Stomach smooth muscle (tissue), 2 donors: Measurements from ENCODE around the gene LINGO4.

ENCODE experiments used
- H3K27ac ChIP-seq: one replicate; pipeline ENCODE4 v1.7.0; 2013; ENCODE audit warnings: mild to moderate bottlenecking, low read length, inconsistent platforms
- H3K27me3 ChIP-seq, 2 donors: one replicate each; pipeline ENCODE4 v1.7.0; 2013; ENCODE audit warnings: low read length in 2 of 2; ENCODE audit not compliant: insufficient read depth in 2 of 2, control insufficient read depth in 1 of 2
- H3K36me3 ChIP-seq, 2 donors: one replicate each; pipeline ENCODE4 v1.7.0; 2013; ENCODE audit warnings: low read length in 2 of 2; ENCODE audit not compliant: control insufficient read depth in 2 of 2, insufficient read depth in 2 of 2
- H3K4me1 ChIP-seq: one replicate; pipeline ENCODE4 v1.7.0; 2013; ENCODE audit warnings: low read length; ENCODE audit not compliant: control insufficient read depth, insufficient read depth
- H3K4me3 ChIP-seq, 2 donors: one replicate each; pipeline ENCODE4 v1.7.0; 2013; ENCODE audit warnings: low read length in 2 of 2
- H3K9ac ChIP-seq, 2 donors: one replicate each; pipeline ENCODE4 v1.7.0; 2013; ENCODE audit warnings: low read length in 2 of 2, mild to moderate bottlenecking in 1 of 2
- H3K9me3 ChIP-seq, 2 donors: one replicate each; pipeline ENCODE4 v1.7.0; 2013; ENCODE audit warnings: low read length in 2 of 2; ENCODE audit not compliant: control insufficient read depth in 2 of 2
- donor health status: healthy.
- donor health status: Pancreatic carcinoma.

Gene LINGO4

DNA sequence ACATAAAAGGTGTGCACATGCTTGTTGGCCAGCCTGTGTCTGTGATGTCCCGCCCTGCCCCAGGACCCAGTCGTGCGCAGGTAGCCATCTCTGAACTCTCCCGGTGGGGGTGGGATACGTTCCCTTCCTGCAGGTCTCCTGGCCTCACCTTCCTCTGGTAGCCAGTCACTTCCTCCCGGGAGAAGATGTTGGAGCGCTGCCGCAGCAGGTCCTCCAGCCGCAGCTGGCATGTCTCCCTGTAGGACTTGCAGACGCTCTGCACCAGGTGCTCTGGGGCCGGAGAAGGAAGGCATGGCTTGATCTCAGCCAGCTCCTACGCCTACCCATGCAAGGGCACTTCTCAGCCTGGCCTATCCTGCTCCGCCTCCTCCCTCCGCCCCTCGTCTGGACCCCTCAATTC, 9.2 kb upstream of the LINGO4 start:
- Histone ChIP-seq H3K9me3 (no peaks in the 10 kb centered on the region), H3K9ac (no peak overlapping the region), H3K4me3 (no peak overlapping the region), H3K27ac (no peak overlapping the region), H3K27me3 (peaks cover 0 to 7% of the 10 kb centered on the region in 2 donors), H3K36me3 (no peaks in the 10 kb centered on the region), H3K4me1 (no peaks in the 10 kb centered on the region)

DNA sequence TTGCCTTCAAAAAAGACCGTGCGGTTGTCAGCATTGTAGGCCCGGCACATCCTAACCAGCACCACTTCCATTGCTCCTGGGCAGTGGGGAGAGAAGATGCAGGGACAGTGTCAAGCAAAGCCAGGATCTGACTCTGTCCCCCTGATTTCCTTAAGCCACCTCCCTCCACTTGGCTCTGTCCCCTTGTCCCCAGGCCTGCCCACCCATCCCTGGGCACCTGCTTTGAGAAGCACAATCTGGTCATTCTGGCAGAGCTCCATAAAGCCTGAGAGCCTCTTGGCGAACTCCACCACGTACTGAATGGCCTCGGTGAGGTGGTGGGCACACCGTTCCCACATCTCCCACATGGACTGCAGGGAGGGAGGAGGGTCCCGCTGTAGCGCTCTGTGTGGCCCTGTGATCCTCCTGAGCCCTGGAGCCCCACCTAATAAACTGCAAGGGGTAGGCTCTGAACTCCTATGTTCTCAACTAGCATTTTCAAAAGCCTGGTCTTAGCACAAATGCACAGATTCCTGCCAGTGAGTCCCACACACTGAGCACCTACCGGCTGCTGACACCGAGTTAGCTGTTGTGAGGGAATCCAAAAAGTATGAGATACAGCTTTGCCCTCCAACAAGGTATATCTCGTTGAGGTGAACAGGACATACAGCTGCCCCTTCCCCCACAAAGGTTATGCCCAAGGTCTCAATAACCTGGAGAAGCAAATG, 8.2 kb upstream of the LINGO4 start:
- Histone ChIP-seq H3K4me3 (no peak overlapping the region), H3K9ac (no peak overlapping the region), H3K27ac (no peak overlapping the region), H3K27me3 (peaks cover 0 to 6% of the 10 kb centered on the region in 2 donors), H3K4me1 (no peaks in the 10 kb centered on the region), H3K9me3 (no peaks in the 10 kb centered on the region), H3K36me3 (no peaks in the 10 kb centered on the region)

GRCh38 chr1:151811181-151811580, 6.0 kb upstream of the LINGO4 start:
- no peaks in the 10 kb centered on the region for H3K9me3 ChIP-seq
- no peaks in the 10 kb centered on the region for H3K36me3 ChIP-seq
- no peak overlapping the region for H3K4me3 ChIP-seq
- H3K9ac ChIP-seq: no peak overlapping the region
- H3K27me3 ChIP-seq: peaks cover 3 to 6% of the 10 kb centered on the region in 2 donors
- no peak overlapping the region for H3K27ac ChIP-seq
- no peaks in the 10 kb centered on the region for H3K4me1 ChIP-seq

DNA sequence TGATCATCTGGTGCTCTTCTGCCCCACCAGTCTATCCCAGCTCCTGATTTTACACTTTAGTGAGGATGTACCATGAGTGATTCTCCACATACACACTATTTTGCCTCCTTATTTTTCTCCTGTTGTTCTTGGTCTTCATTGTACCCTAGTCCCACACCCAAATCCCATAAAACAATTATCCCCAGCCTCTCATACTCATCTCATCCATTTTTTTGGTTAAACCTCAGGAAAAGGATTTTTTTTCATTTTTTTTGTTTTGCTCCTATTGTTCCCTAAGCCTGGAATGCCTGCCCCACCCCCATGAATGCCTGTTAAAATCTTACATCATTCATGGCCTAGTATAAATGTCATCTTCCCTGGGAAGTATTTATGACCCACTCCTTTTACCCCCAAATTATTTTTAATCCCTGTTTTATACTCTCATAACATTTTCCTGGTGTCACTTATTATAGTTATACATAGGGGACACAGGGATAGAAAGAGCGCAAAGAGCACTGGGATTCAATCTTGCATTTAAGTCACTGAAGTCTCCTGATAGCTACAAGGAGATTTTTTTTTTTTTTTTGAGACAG, 4.9 kb upstream of the LINGO4 start:
- Histone ChIP-seq H3K4me3 (no peak overlapping the region), H3K9me3 (no peaks in the 10 kb centered on the region), H3K4me1 (peaks cover 2% of the 10 kb centered on the region), H3K27me3 (peaks cover 3 to 5% of the 10 kb centered on the region in 2 donors), H3K9ac (no peak overlapping the region), H3K36me3 (no peaks in the 10 kb centered on the region), H3K27ac (no peak overlapping the region)

DNA sequence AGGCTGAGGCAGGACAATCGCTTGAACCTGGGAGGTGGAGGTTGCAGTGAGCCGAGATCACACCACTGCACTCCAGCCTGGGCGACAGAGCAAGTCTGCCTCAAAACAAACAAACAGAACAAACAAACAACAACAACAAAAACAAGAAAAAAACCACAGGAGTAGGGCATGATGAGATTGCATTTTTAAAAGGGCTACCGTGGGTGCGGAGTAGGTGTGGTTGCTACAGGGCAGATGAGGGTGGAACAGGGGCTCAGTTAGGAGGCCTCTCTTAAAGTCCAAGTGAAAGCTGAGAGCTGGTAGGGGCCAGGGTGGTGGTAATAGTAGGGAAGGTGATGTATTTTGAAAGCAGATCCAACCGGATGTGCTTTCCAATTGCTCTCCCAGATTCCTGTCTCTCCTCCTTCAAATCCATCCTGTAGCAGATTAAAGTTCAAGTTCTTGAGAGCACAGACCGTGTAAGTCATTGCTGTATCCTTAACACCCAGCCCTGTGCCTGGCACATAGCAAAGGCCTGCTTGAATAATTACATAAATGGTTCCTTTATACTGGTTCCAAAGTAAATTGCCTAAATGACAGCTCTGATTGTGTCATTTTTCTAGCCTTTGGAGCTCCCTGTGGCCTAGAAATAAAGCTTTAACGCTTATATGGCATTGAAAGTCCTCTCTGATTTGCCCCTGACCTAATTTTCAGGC, 4.2 kb upstream of the LINGO4 start:
- Histone ChIP-seq H3K4me1 (peaks cover 4% of the 10 kb centered on the region), H3K9me3 (no peaks in the 10 kb centered on the region), H3K4me3 (no peak overlapping the region), H3K27ac (no peak overlapping the region), H3K27me3 (peaks cover 3 to 5% of the 10 kb centered on the region in 2 donors), H3K36me3 (no peaks in the 10 kb centered on the region), H3K9ac (no peak overlapping the region)

DNA sequence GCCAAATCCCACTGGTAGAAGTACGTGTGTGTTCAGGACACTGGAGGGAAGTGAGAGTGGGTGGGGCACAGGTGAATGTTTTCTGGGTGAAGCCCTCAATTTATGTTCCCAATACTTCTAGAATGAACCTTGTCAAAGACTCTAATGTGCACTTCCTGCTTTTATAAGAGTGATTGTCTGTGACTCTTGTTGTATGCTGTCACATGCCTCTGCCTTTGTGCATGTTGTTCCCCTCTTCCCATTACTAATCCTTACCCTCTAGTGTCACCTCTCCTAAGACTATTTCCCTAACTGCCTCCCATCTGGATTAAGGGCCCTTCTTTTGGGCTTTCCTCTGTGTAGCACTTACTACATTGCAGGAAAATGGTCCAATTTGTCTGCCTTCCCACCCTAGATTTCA, 2.5 kb upstream of the LINGO4 start:
- Histone ChIP-seq H3K36me3 (no peaks in the 10 kb centered on the region), H3K27me3 (peaks cover 6 to 10% of the 10 kb centered on the region in 2 donors), H3K9me3 (no peaks in the 10 kb centered on the region), H3K9ac (no peak overlapping the region), H3K27ac (no peak overlapping the region), H3K4me1 (peaks cover 4% of the 10 kb centered on the region), H3K4me3 (no peak overlapping the region)

DNA sequence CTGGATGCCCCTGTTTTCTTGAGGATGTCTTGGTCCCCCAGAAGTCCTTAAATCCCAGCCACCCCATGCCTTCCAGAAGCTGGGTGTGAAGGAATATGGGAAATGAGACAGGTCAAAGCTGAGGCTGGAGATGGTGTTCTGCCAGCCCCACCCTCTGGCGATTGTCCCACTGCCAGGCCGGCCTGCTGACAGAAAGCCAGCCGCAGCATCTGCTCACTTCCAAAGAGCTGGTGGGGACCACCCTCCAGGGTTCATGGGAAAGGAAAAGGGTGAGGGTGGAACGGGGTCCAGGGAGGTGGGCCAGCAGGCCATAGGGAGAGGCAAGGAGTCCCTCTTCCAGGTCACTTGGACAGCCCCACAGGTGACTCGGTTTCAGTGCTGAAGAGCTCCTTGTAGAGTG, 1.9 kb upstream of the LINGO4 start:
- Histone ChIP-seq H3K4me1 (peaks cover 4% of the 10 kb centered on the region), H3K27me3 (peaks cover 6 to 11% of the 10 kb centered on the region in 2 donors), H3K27ac (no peak overlapping the region), H3K36me3 (no peaks in the 10 kb centered on the region), H3K9ac (no peak overlapping the region), H3K4me3 (no peak overlapping the region), H3K9me3 (no peaks in the 10 kb centered on the region)

DNA sequence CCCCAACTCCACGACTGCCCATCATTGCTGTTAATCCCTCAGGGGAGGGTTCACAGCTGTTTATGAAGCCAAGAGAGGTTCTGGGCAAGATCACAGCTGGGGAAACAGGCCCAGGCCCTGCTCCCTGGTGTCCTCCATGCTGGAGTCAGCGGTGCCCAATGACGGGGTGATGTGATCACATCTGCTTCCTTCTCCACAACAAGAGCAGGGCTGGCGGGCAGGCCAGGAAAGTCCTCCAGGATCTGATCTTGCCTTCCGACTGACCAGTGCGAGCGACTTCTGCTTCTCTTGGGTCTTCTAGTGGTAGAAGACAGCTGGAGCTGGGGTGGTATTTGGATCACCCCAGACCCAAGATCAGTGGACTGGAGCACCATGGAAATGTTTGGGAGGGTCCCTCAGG, 951 bp upstream of the LINGO4 start:
- Histone ChIP-seq H3K9me3 (no peaks in the 10 kb centered on the region), H3K4me3 (no peak overlapping the region), H3K27me3 (peaks cover 14% of the 10 kb centered on the region in 2 donors), H3K36me3 (no peaks in the 10 kb centered on the region), H3K9ac (no peak overlapping the region), H3K4me1 (peaks cover 4% of the 10 kb centered on the region), H3K27ac (no peak overlapping the region)

DNA sequence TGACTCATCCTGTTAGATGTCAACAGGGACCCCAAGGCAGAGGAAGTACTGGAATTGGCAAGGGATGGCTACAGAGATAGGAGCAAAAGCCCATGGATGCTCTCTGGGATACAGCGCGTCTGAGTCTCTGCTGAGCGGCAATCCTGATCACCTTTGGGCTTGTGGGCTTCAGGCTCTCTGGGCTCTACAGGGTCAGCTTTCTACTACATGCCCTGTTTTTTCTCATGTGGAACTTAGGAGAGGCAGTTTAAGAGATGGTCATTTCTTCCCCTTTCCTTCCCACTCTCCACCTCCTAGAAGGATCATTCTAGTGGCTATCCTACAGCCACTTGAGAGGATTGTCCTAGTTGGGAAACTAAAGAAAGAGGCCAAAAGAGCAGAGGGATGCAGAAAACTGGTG, 1.3 kb downstream of the LINGO4 start:
- Histone ChIP-seq H3K9me3 (no peaks in the 10 kb centered on the region), H3K4me3 (no peak overlapping the region), H3K27ac (no peak overlapping the region), H3K27me3 (peaks cover 18 to 22% of the 10 kb centered on the region in 2 donors), H3K4me1 (peaks cover 4% of the 10 kb centered on the region), H3K9ac (no peak overlapping the region), H3K36me3 (no peaks in the 10 kb centered on the region)

DNA sequence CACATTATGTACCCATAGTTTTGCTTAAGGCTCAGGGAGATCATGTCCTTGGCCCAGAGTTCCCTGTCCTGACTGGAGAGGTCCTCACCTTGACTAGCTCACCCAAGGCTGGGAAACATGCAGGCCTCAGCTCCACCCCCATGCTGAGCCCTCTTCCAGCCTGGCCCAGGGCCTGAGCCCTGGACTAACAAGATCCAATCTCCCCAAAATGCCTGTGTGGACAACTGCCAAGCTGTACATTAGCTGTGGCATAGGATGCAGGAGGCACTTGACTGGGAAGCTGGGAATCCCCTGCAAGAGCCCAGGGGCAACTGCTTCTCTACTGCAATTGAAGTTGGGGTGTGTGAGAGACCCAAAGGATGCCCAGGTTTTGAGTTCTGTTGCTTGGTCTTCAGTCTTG, 2.1 kb downstream of the LINGO4 start:
- Histone ChIP-seq H3K4me3 (no peak overlapping the region), H3K27me3 (peaks cover 18 to 22% of the 10 kb centered on the region in 2 donors), H3K36me3 (no peaks in the 10 kb centered on the region), H3K9me3 (no peaks in the 10 kb centered on the region), H3K4me1 (peaks cover 4% of the 10 kb centered on the region), H3K27ac (no peak overlapping the region), H3K9ac (no peak overlapping the region)

- Histone ChIP-seq H3K36me3 (peaks cover 0 to 2% of the 10 kb centered on the region in 2 donors), H3K27me3 (peaks cover 18 to 22% of the 10 kb centered on the region in 2 donors), H3K4me3 (no peak overlapping the region), H3K9ac (no peak overlapping the region), H3K4me1 (peaks cover 4% of the 10 kb centered on the region), H3K9me3 (no peaks in the 10 kb centered on the region), H3K27ac (no peak overlapping the region)
Measured at GRCh38 chr1:151802372-151802771, 2.8 kb downstream of the LINGO4 start.
